Neural cell (in vitro differentiated cells): ENCODE results near the gene TESK1. TPM values are rescaled to one million over a fixed set of nuclear protein-coding genes. Genes with fewer than 3 reads are reported as not detected.

Experiments used
- H2AFZ ChIP-seq: fragments of 200-600, 300-800 bp; sonication (generic), shearing (Covaris generic); 2 replicates; pipeline ENCODE4 v1.6.0; 2014; ENCODE audit warnings: low read depth, mild to moderate bottlenecking, antibody characterized with exemption, low read length, moderate library complexity
- H3F3A ChIP-seq: fragments of 200-600 bp; shearing (Covaris generic); 2 replicates; pipeline ENCODE4 v1.6.1; 2016; ENCODE audit warnings: mild to moderate bottlenecking, moderate library complexity, mixed read lengths, antibody characterized with exemption, low read length; ENCODE audit not compliant: insufficient read depth, poor library complexity, severe bottlenecking
- H3K27ac ChIP-seq: fragments of 200-600, 300-800 bp; sonication (generic), shearing (Covaris generic); 2 replicates; pipeline ENCODE4 v1.5.1; 2014; ENCODE audit warnings: mild to moderate bottlenecking, low read length, moderate library complexity
- H3K27me3 ChIP-seq: fragments of 300-800, 200-600 bp; sonication (generic), shearing (Covaris generic); 2 replicates; pipeline ENCODE4 v1.6.0; 2014; ENCODE audit warnings: mild to moderate bottlenecking, low read depth, low read length, moderate library complexity; ENCODE audit not compliant: insufficient read depth
- H3K36me3 ChIP-seq: fragments of 300-800, 200-600 bp; sonication (generic), shearing (Covaris generic); 2 replicates; pipeline ENCODE4 v1.5.1; 2014; ENCODE audit warnings: mild to moderate bottlenecking, antibody characterized with exemption, low read length, moderate library complexity; ENCODE audit not compliant: insufficient read depth
- H3K4me2 ChIP-seq: fragments of 300-800, 200-600 bp; sonication (generic), shearing (Covaris generic); 2 replicates; pipeline ENCODE4 v1.6.0; 2014; ENCODE audit warnings: mild to moderate bottlenecking, low read length
- H3K4me3 ChIP-seq: fragments of 300-800, 200-600 bp; sonication (generic), shearing (Covaris generic); 2 replicates; pipeline ENCODE4 v1.5.1; 2014; ENCODE audit warnings: mild to moderate bottlenecking, low read length, moderate library complexity
- H3K79me2 ChIP-seq: fragments of 200-600 bp; shearing (Covaris generic); replicated peaks from 2 replicates; pipeline ENCODE4 v1.6.0; 2014; ENCODE audit warnings: mild to moderate bottlenecking, low read length, moderate library complexity; ENCODE audit not compliant: insufficient read depth
- H3K9ac ChIP-seq: fragments of 300-800, 200-600 bp; sonication (generic), shearing (Covaris generic); 2 replicates; pipeline ENCODE4 v1.6.1; 2016; ENCODE audit warnings: mild to moderate bottlenecking, low read length, mixed read lengths
- H3K9me2 ChIP-seq: fragments of 200-600 bp; shearing (Covaris generic); 2 replicates; pipeline ENCODE4 v1.6.1; 2016; ENCODE audit warnings: mild to moderate bottlenecking, low read length, mixed read lengths; ENCODE audit not compliant: insufficient read depth
- H3K9me3 ChIP-seq: fragments of 200-600, 300-800 bp; sonication (generic), shearing (Covaris generic); 2 replicates; pipeline ENCODE4 v1.6.1; 2016; ENCODE audit warnings: mild to moderate bottlenecking, mixed run types, low read length, moderate library complexity, mixed read lengths
- H4K20me1 ChIP-seq: fragments of 200-600 bp; shearing (Covaris generic); 2 replicates; pipeline ENCODE4 v1.6.1; 2016; ENCODE audit warnings: mild to moderate bottlenecking, mixed run types; ENCODE audit not compliant: insufficient read depth
- EP300 ChIP-seq: fragments of 450-650 bp; conservative IDR thresholded peaks from 2 replicates; pipeline ENCODE4 v1.6.1; 2014; ENCODE audit warnings: antibody characterized with exemption, mild to moderate bottlenecking, moderate library complexity; ENCODE audit not compliant: poor library complexity, severe bottlenecking
- EZH2 ChIP-seq: fragments of 200-600, 300-800 bp; shearing (Covaris generic), sonication (generic); IDR thresholded peaks from 2 replicates; pipeline ENCODE4 v1.6.1; 2014; ENCODE audit warnings: antibody characterized with exemption, low read length, borderline replicate concordance, mild to moderate bottlenecking; ENCODE audit not compliant: insufficient read depth, poor library complexity, severe bottlenecking
- MXI1 ChIP-seq: fragments of 450-650 bp; conservative IDR thresholded peaks from 2 replicates; pipeline ENCODE4 v1.6.1; 2014; ENCODE audit warnings: antibody characterized with exemption, mild to moderate bottlenecking; ENCODE audit not compliant: poor library complexity, severe bottlenecking
- POLR2AphosphoS5 ChIP-seq: IDR thresholded peaks from 2 replicates; pipeline ENCODE4 v1.6.1; 2012
- RAD21 ChIP-seq: fragments of 450-650 bp; conservative IDR thresholded peaks from 2 replicates; pipeline ENCODE4 v1.6.1; 2014; ENCODE audit warnings: antibody characterized with exemption, mild to moderate bottlenecking, moderate library complexity
- SMC3 ChIP-seq: fragments of 450-650 bp; conservative IDR thresholded peaks from 2 replicates; pipeline ENCODE4 v1.6.1; 2014; ENCODE audit warnings: antibody characterized with exemption, mild to moderate bottlenecking, moderate library complexity; ENCODE audit not compliant: poor library complexity
- TAF1 ChIP-seq: IDR thresholded peaks from 2 replicates; pipeline ENCODE4 v1.6.1; 2012; ENCODE audit warnings: low read depth
- polyA minus RNA-seq: library from RNA; depleted of rRNA, polyadenylated mRNA; stranded (reverse); fragments of >200 nt; gene quantifications from 2 replicates; pipeline ENCODE4 v1.2.3, GENCODE V29; 2014
- polyA plus RNA-seq: library from polyadenylated mRNA; depleted of rRNA; stranded (reverse); fragments of >200 nt; gene quantifications from 2 replicates; pipeline ENCODE4 v1.2.3, GENCODE V29; 2014
- TF ChIP-seq, protein P1 (sequence below): IDR thresholded peaks from 2 replicates; pipeline ENCODE4 v1.6.1; 2012; ENCODE audit warnings: borderline replicate concordance
- TF ChIP-seq, protein P2 (sequence below): fragments of 450-650 bp; IDR thresholded peaks from 2 replicates; pipeline ENCODE4 v1.5.1; 2014; ENCODE audit warnings: antibody characterized with exemption, mild to moderate bottlenecking, moderate library complexity; ENCODE audit not compliant: poor library complexity, severe bottlenecking

Gene TESK1, protein sequence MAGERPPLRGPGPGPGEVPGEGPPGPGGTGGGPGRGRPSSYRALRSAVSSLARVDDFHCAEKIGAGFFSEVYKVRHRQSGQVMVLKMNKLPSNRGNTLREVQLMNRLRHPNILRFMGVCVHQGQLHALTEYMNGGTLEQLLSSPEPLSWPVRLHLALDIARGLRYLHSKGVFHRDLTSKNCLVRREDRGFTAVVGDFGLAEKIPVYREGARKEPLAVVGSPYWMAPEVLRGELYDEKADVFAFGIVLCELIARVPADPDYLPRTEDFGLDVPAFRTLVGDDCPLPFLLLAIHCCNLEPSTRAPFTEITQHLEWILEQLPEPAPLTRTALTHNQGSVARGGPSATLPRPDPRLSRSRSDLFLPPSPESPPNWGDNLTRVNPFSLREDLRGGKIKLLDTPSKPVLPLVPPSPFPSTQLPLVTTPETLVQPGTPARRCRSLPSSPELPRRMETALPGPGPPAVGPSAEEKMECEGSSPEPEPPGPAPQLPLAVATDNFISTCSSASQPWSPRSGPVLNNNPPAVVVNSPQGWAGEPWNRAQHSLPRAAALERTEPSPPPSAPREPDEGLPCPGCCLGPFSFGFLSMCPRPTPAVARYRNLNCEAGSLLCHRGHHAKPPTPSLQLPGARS
- 37.9 and 44.3 TPM in 2 replicates for polyA plus RNA-seq
- polyA minus RNA-seq, result 32.1 and 32.2 TPM in 2 replicates

GRCh38 chr9:35604578-35605350 lies at the start of gene TESK1:
TSS of gene TESK1 (plus strand) at chr9:35605262. CDS start at chr9:35605620, 358 bp downstream.
- H3K9me3 ChIP-seq, result no peaks in the 10 kb centered on the region
- H3K27ac ChIP-seq, result peak within 1 kb of the TSS; percentile 87
- H2AFZ ChIP-seq, result peak within 1 kb of the TSS; percentile 80
- H3K9ac ChIP-seq, result peak within 1 kb of the TSS; percentile 77
- H3K79me2 ChIP-seq, result peaks cover 13% of the 10 kb centered on the region
- no peaks in the 10 kb centered on the region for H3K9me2 ChIP-seq
- TF ChIP-seq RAD21 (no peak), POLR2AphosphoS5 (no peak), SMC3 (no peak), EP300 (no peak), TAF1 (no peak), MXI1 (no peak), EZH2 (no peak)
- TF ChIP-seq, protein P1, sequence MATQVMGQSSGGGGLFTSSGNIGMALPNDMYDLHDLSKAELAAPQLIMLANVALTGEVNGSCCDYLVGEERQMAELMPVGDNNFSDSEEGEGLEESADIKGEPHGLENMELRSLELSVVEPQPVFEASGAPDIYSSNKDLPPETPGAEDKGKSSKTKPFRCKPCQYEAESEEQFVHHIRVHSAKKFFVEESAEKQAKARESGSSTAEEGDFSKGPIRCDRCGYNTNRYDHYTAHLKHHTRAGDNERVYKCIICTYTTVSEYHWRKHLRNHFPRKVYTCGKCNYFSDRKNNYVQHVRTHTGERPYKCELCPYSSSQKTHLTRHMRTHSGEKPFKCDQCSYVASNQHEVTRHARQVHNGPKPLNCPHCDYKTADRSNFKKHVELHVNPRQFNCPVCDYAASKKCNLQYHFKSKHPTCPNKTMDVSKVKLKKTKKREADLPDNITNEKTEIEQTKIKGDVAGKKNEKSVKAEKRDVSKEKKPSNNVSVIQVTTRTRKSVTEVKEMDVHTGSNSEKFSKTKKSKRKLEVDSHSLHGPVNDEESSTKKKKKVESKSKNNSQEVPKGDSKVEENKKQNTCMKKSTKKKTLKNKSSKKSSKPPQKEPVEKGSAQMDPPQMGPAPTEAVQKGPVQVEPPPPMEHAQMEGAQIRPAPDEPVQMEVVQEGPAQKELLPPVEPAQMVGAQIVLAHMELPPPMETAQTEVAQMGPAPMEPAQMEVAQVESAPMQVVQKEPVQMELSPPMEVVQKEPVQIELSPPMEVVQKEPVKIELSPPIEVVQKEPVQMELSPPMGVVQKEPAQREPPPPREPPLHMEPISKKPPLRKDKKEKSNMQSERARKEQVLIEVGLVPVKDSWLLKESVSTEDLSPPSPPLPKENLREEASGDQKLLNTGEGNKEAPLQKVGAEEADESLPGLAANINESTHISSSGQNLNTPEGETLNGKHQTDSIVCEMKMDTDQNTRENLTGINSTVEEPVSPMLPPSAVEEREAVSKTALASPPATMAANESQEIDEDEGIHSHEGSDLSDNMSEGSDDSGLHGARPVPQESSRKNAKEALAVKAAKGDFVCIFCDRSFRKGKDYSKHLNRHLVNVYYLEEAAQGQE, result no peak
- TF ChIP-seq, protein P2, sequence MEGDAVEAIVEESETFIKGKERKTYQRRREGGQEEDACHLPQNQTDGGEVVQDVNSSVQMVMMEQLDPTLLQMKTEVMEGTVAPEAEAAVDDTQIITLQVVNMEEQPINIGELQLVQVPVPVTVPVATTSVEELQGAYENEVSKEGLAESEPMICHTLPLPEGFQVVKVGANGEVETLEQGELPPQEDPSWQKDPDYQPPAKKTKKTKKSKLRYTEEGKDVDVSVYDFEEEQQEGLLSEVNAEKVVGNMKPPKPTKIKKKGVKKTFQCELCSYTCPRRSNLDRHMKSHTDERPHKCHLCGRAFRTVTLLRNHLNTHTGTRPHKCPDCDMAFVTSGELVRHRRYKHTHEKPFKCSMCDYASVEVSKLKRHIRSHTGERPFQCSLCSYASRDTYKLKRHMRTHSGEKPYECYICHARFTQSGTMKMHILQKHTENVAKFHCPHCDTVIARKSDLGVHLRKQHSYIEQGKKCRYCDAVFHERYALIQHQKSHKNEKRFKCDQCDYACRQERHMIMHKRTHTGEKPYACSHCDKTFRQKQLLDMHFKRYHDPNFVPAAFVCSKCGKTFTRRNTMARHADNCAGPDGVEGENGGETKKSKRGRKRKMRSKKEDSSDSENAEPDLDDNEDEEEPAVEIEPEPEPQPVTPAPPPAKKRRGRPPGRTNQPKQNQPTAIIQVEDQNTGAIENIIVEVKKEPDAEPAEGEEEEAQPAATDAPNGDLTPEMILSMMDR, result no peak
- no peaks in the 10 kb centered on the region for H3K27me3 ChIP-seq
- no peaks in the 10 kb centered on the region for H3F3A ChIP-seq
- peak within 1 kb of the TSS; percentile 92 for H3K4me3 ChIP-seq
- no peaks in the 10 kb centered on the region for H4K20me1 ChIP-seq
- H3K4me2 ChIP-seq, result peak within 1 kb of the TSS; percentile 94
- H3K36me3 ChIP-seq, result peaks cover 4% of the 10 kb centered on the region

DNA sequence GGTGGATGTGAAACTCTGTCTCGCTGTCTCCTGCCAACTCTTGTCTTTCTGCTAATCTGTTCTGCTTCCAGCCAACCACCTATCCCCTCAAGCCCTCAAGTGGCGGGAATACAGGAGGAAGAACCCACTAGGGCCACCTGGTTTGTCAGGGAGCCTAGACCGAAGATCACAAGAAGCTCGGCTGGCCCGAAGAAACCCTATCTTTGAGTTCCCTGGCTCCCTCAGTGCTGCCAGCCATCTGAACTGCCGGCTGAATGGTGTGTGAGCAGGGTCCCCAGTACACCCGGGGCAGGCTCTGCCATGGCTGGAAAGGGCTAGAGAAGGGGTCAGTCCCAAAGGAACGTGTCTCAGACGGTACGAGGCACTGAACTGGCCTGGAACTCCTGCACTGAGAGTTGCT lies 49.2 kb upstream of the TESK1 start:
- Histone ChIP-seq H2AFZ (no peak overlapping the region), H3K4me3 (no peak overlapping the region), H3K9ac (no peak overlapping the region), H3K9me3 (no peaks in the 10 kb centered on the region), H3F3A (no peaks in the 10 kb centered on the region), H3K36me3 (no peaks in the 10 kb centered on the region), H3K9me2 (no peaks in the 10 kb centered on the region), H3K27me3 (no peaks in the 10 kb centered on the region), H3K4me2 (no peak overlapping the region), H4K20me1 (peaks cover 23% of the 10 kb centered on the region), H3K79me2 (no peaks in the 10 kb centered on the region), H3K27ac (no peak overlapping the region)
- TF ChIP-seq POLR2AphosphoS5 (no peak), EP300 (no peak)
